Trophoblast cell (in vitro differentiated cells and primary cell): Measurements from ENCODE around the gene SUPT7L.

Experiments
- DNase-seq, 2 donors: peaks; one replicate each; pipeline ENCODE4 v3.0.0-alpha.2; 2016
- H2AFZ ChIP-seq: 2 replicates; pipeline ENCODE4 v1.6.1; 2013; ENCODE audit warnings: low read length, moderate library complexity, mild to moderate bottlenecking; ENCODE audit not compliant: insufficient read depth, poor library complexity
- H2AK5ac ChIP-seq: 2 replicates; pipeline ENCODE4 v1.6.1; 2013; ENCODE audit warnings: mild to moderate bottlenecking, low read length
- H2BK120ac ChIP-seq: 2 replicates; pipeline ENCODE4 v1.6.1; 2013; ENCODE audit warnings: low read length, mild to moderate bottlenecking, moderate library complexity; ENCODE audit not compliant: insufficient read depth, poor library complexity
- H2BK12ac ChIP-seq: 2 replicates; pipeline ENCODE4 v1.6.1; 2013; ENCODE audit warnings: mild to moderate bottlenecking, low read length, moderate library complexity
- H2BK5ac ChIP-seq: 2 replicates; pipeline ENCODE4 v1.6.1; 2013; ENCODE audit warnings: low read length, low read depth, moderate library complexity, mild to moderate bottlenecking; ENCODE audit not compliant: poor library complexity
- H3K14ac ChIP-seq: 2 replicates; pipeline ENCODE4 v1.6.1; 2013; ENCODE audit warnings: mild to moderate bottlenecking, low read length
- H3K18ac ChIP-seq: 2 replicates; pipeline ENCODE4 v1.6.1; 2013; ENCODE audit warnings: mild to moderate bottlenecking, low read length
- H3K23ac ChIP-seq: 2 replicates; pipeline ENCODE4 v1.6.1; 2013; ENCODE audit warnings: low read length
- H3K27ac ChIP-seq: 2 replicates; pipeline ENCODE4 v1.5.1; 2013; ENCODE audit warnings: low read depth, mild to moderate bottlenecking, inconsistent platforms, low read length, moderate library complexity
- H3K27me3 ChIP-seq: 2 replicates; pipeline ENCODE4 v1.6.1; 2013; ENCODE audit warnings: inconsistent platforms, mild to moderate bottlenecking, low read length, moderate library complexity; ENCODE audit not compliant: insufficient read depth
- H3K36me3 ChIP-seq, 2 experiments: 1 replicate in 1 of 2; 2 replicates in 1 of 2; pipeline ENCODE4 v1.6.1; 2013; ENCODE audit warnings: low read length in 2 of 2, mild to moderate bottlenecking in 2 of 2, moderate library complexity in 1 of 2; ENCODE audit not compliant: insufficient read depth in 2 of 2, control insufficient read depth in 1 of 2
- H3K4ac ChIP-seq: 2 replicates; pipeline ENCODE4 v1.6.1; 2013; ENCODE audit warnings: low read depth, mild to moderate bottlenecking, low read length, moderate library complexity
- H3K4me1 ChIP-seq, 2 experiments: 1 replicate in 1 of 2; 2 replicates in 1 of 2; pipeline ENCODE4 v1.6.1; 2013; ENCODE audit warnings: low read length in 2 of 2, mild to moderate bottlenecking in 2 of 2, moderate library complexity in 1 of 2; ENCODE audit not compliant: insufficient read depth in 2 of 2, control insufficient read depth in 1 of 2
- H3K4me2 ChIP-seq: 2 replicates; pipeline ENCODE4 v1.6.1; 2013; ENCODE audit warnings: inconsistent platforms, mild to moderate bottlenecking, low read length, moderate library complexity
- H3K4me3 ChIP-seq: 2 replicates; pipeline ENCODE4 v1.5.1; 2013; ENCODE audit warnings: mild to moderate bottlenecking, low read depth, low read length, inconsistent platforms
- H3K79me1 ChIP-seq: one replicate; pipeline ENCODE4 v1.6.1; 2013; ENCODE audit warnings: low read length
- H3K79me2 ChIP-seq: 2 replicates; pipeline ENCODE4 v1.6.1; 2013; ENCODE audit warnings: low read length, mild to moderate bottlenecking; ENCODE audit not compliant: control insufficient read depth, insufficient read depth, poor library complexity
- H3K9ac ChIP-seq: 2 replicates; pipeline ENCODE4 v1.6.1; 2013; ENCODE audit warnings: mild to moderate bottlenecking, low read length
- H3K9me3 ChIP-seq: 2 replicates; pipeline ENCODE4 v1.6.1; 2013; ENCODE audit warnings: low read depth, mild to moderate bottlenecking, control low read depth, inconsistent platforms, low read length; ENCODE audit not compliant: insufficient read depth
- H4K12ac ChIP-seq: 2 replicates; pipeline ENCODE4 v1.6.1; 2013; ENCODE audit warnings: low read depth, mild to moderate bottlenecking, low read length, moderate library complexity
- H4K8ac ChIP-seq: 2 replicates; pipeline ENCODE4 v1.6.1; 2013; ENCODE audit warnings: low read depth, mild to moderate bottlenecking, low read length, moderate library complexity
- H4K91ac ChIP-seq: one replicate; pipeline ENCODE4 v1.6.1; 2013; ENCODE audit warnings: low read depth, mild to moderate bottlenecking, low read length, moderate library complexity
- WGBS: extraction: QIAGEN DNeasy Blood & Tissue Kit; methylation state at CpG from one replicate; pipeline ENCODE4 v1.1.7; 2013; ENCODE audit warnings: missing lambda C conversion rate; ENCODE audit not compliant: insufficient read length, insufficient coverage; ENCODE audit errors: extremely low coverage; 5-methylcytosine and 5-hydroxymethylcytosine counted together

The SUPT7L gene

DNA sequence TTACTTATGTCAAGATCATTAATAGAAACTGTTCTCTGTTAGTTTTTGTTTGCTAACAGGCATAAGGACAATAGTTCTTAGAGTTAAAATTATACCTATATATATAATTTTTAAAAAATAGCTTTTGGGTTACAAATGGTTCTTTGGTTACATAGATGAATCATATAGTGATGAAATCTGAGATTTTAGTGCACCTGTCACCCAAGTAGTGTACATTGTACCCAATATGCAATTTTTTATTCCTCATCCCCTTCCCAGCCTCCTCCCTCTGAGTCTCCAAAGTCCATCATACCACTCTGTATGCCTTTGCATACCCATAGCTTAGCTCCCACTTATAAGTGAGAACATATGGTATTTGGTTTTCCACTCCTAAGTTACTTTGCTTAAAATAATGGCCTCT is 26.6 kb upstream of the SUPT7L start:
- Histone ChIP-seq H3K36me3 (peaks cover 11 to 18% of the 10 kb centered on the region in 2 experiments), H3K23ac (no peak overlapping the region), H2BK12ac (no peak overlapping the region), H4K12ac (no peak overlapping the region), H4K91ac (no peak overlapping the region), H2BK120ac (no peak overlapping the region), H2AK5ac (no peak overlapping the region), H3K79me1 (no peaks in the 10 kb centered on the region), H2AFZ (no peak overlapping the region), H3K27ac (no peak overlapping the region), H3K4me2 (no peak overlapping the region), H3K9me3 (no peaks in the 10 kb centered on the region), H3K4me3 (no peak overlapping the region), H3K27me3 (no peaks in the 10 kb centered on the region), H3K79me2 (no peaks in the 10 kb centered on the region), H3K4ac (no peak overlapping the region), H2BK5ac (no peak overlapping the region), H3K4me1 (no peaks in the 10 kb centered on the region), H3K9ac (no peak overlapping the region), H3K18ac (no peak overlapping the region), H3K14ac (no peak overlapping the region), H4K8ac (no peak overlapping the region)
- no peak for DNase-seq

DNA sequence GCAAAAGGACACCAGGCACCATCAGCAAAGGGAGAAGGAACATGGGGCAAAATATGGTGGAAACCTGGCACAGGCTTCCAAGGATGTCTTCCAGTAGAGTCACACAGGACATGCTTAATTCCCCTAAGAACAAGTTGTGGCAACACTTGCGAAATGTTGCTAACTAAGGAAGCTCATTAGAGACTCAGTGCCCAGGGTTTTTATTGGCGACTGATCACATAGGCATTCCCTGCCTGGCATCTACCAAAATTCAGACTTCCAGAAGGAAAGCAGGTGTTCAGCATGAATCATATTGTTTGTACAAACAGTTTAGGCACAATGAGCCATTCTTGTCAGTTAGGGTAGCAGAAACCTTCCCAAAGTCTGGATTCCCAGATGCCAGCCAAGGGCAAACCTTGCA is 26.0 kb upstream of the SUPT7L start:
- Histone ChIP-seq H3K18ac (no peak overlapping the region), H3K4me1 (no peaks in the 10 kb centered on the region), H3K9ac (no peak overlapping the region)

DNA sequence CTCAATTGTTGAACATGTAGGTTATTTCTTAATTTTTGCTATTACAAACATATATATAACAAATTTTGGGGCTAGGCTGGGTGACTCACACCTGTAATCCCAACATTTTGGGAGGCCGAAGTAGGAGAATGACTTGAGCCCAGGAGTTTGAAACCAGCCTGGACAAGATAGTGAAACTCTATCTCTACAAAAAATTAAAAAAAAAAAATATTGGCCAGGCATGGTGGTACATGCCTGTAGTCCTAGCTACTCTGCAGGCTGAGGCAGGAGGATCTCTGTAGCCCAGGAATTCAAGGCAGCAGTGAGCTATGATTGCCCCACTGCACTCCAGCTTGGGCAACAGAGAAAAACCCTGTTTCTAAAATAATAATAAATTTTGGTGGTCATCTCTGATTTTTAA is 23.8 kb upstream of the SUPT7L start:
- Histone ChIP-seq H2BK12ac (no peak overlapping the region), H3K23ac (no peak overlapping the region), H3K79me2 (no peaks in the 10 kb centered on the region), H3K36me3 (peaks cover 11 to 18% of the 10 kb centered on the region in 2 experiments), H3K9ac (no peak overlapping the region), H4K12ac (no peak overlapping the region), H3K27me3 (no peaks in the 10 kb centered on the region), H4K91ac (no peak overlapping the region), H3K18ac (no peak overlapping the region), H3K4me1 (peaks cover 0 to 2% of the 10 kb centered on the region in 2 experiments), H2BK5ac (no peak overlapping the region), H3K14ac (no peak overlapping the region), H3K79me1 (no peaks in the 10 kb centered on the region), H3K4me3 (no peak overlapping the region), H2BK120ac (no peak overlapping the region), H2AK5ac (no peak overlapping the region), H3K9me3 (no peaks in the 10 kb centered on the region), H3K4ac (no peak overlapping the region), H3K27ac (no peak overlapping the region), H2AFZ (no peak overlapping the region), H4K8ac (no peak overlapping the region), H3K4me2 (no peak overlapping the region)
- no peak for DNase-seq
- no CpG with 5 or more reads among the region's 1 CpG for WGBS

More for the DNA sequence above, 26.0 kb upstream of the SUPT7L start:
- Histone ChIP-seq H2AK5ac (no peak overlapping the region), H3K36me3 (peaks cover 11 to 18% of the 10 kb centered on the region in 2 experiments), H3K4me2 (no peak overlapping the region), H2BK12ac (no peak overlapping the region), H4K12ac (no peak overlapping the region), H3K9me3 (no peaks in the 10 kb centered on the region), H3K4me3 (no peak overlapping the region), H2BK5ac (no peak overlapping the region), H3K27ac (no peak overlapping the region), H2AFZ (no peak overlapping the region), H3K14ac (no peak overlapping the region), H3K23ac (no peak overlapping the region), H3K27me3 (no peaks in the 10 kb centered on the region), H3K79me1 (no peaks in the 10 kb centered on the region), H3K4ac (no peak overlapping the region), H4K8ac (no peak overlapping the region), H3K79me2 (no peaks in the 10 kb centered on the region), H2BK120ac (no peak overlapping the region), H4K91ac (no peak overlapping the region)
- no peak for DNase-seq
- WGBS: no CpG with 5 or more reads among the region's 2 CpGs

DNA sequence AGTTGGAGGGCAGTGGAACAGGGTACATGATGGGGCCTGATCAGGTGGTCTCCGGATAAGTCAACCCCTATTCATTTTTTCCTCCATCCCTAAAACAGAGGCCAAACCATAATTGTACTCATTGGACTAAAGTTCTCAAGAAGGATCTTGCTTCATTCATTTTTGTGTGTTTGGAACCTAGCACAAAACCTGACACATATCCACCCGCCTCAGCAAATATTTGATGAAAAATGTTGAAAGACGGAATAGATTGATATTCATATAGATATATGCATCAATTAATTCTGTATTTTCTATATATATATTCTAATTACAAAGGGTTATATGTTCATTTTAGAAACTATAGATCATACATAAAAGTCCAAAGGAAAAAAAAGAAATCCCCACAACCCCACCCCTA is 22.2 kb upstream of the SUPT7L start:
- H3K4me3 ChIP-seq: no peak overlapping the region
- no peak overlapping the region for H2BK12ac ChIP-seq
- H3K4me1 ChIP-seq: peaks cover 0 to 5% of the 10 kb centered on the region in 2 experiments
- H3K27ac ChIP-seq: no peak overlapping the region
- no peaks in the 10 kb centered on the region for H3K79me1 ChIP-seq
- H3K18ac ChIP-seq: no peak overlapping the region
- H4K91ac ChIP-seq: no peak overlapping the region
- DNase-seq: no peak
- no peak overlapping the region for H3K14ac ChIP-seq
- H2BK120ac ChIP-seq: no peak overlapping the region
- no peaks in the 10 kb centered on the region for H3K79me2 ChIP-seq
- H3K23ac ChIP-seq: no peak overlapping the region
- H4K8ac ChIP-seq: no peak overlapping the region
- H2AFZ ChIP-seq: no peak overlapping the region
- no peaks in the 10 kb centered on the region for H3K9me3 ChIP-seq
- no peak overlapping the region for H2AK5ac ChIP-seq
- WGBS: no CpG with 5 or more reads among the region's 3 CpGs
- H3K4ac ChIP-seq: no peak overlapping the region
- no peak overlapping the region for H2BK5ac ChIP-seq
- no peak overlapping the region for H3K9ac ChIP-seq
- no peak overlapping the region for H3K4me2 ChIP-seq
- no peak overlapping the region for H4K12ac ChIP-seq
- no peaks in the 10 kb centered on the region for H3K27me3 ChIP-seq
- peaks cover 11 to 16% of the 10 kb centered on the region in 2 experiments for H3K36me3 ChIP-seq
